WTC11 (cell line): Measurements from ENCODE around the gene TNRC6A. TPM values are rescaled to one million over a fixed set of nuclear protein-coding genes. Genes with fewer than 3 reads are reported as not detected.
A peak's percentile ranks its signal among the peaks of the same experiment; 100 is the strongest.

Experiments
- ATAC-seq: fragments of 200-7000 bp; cut with Tn5 transposase; 2 replicates; pipeline ENCODE4 v1.10.0; 2021; ENCODE audit warnings: mild to moderate bottlenecking, moderate library complexity
- CTCF ChIA-PET: fragments of 300-600 bp; sonication (Branson Sonifier 250); formaldehyde crosslinking; loops from one replicate; lab custom pipeline; 2021; ENCODE audit warnings: antibody characterized with exemption; lab: Charles Lee
- POLR2A ChIA-PET: fragments of 350-600 bp; sonication (Branson Sonifier 250); formaldehyde crosslinking; loops from one replicate; lab custom pipeline; 2021; ENCODE audit warnings: antibody characterized with exemption; lab: Charles Lee
- DNase-seq: peaks from one replicate; pipeline ENCODE4 v3.0.0; 2021; ENCODE audit warnings: low spot score
- H3K27ac Mint-ChIP-seq: 2 replicates; pipeline ENCODE4 v1.8.0; 2021; ENCODE audit warnings: mixed read lengths
- H3K27me3 Mint-ChIP-seq: 2 replicates; pipeline ENCODE4 v1.8.0; 2021; ENCODE audit warnings: low read depth, mild to moderate bottlenecking, moderate library complexity, mixed read lengths
- H3K36me3 Mint-ChIP-seq: 2 replicates; pipeline ENCODE4 v1.8.0; 2021; ENCODE audit warnings: mixed read lengths
- H3K4me1 Mint-ChIP-seq: 2 replicates; pipeline ENCODE4 v1.8.0; 2022; ENCODE audit warnings: mixed read lengths
- H3K4me3 Mint-ChIP-seq: 2 replicates; pipeline ENCODE4 v1.8.0; 2021; ENCODE audit warnings: mild to moderate bottlenecking, moderate library complexity, mixed read lengths
- H3K9me3 Mint-ChIP-seq: 2 replicates; pipeline ENCODE4 v1.8.0; 2021; ENCODE audit warnings: mixed read lengths
- AFF4 ChIP-seq: sonication (generic); formaldehyde crosslinking; IDR thresholded peaks from 2 replicates; pipeline ENCODE4 v1.8.1; 2023; ENCODE audit warnings: mild to moderate bottlenecking, missing genetic modification reagents, borderline replicate concordance
- AR ChIP-seq: fragments of 250-450 bp; sonication (Bioruptor Pico); IDR thresholded peaks from 2 replicates; pipeline ENCODE4 v1.9.0; 2021; ENCODE audit warnings: mild to moderate bottlenecking
- CDX4 ChIP-seq: fragments of 250-450 bp; sonication (Bioruptor Pico); IDR thresholded peaks from 2 replicates; pipeline ENCODE4 v1.9.0; 2021; ENCODE audit warnings: moderate library complexity, mild to moderate bottlenecking, inconsistent platforms, borderline replicate concordance
- EMX1 ChIP-seq: fragments of 250-450 bp; sonication (Bioruptor Pico); IDR thresholded peaks from 2 replicates; pipeline ENCODE4 v1.8.0; 2021; ENCODE audit warnings: mild to moderate bottlenecking
- ETV6 ChIP-seq: sonication (generic); formaldehyde crosslinking; IDR thresholded peaks from 2 replicates; pipeline ENCODE4 v1.8.1; 2022; ENCODE audit warnings: mild to moderate bottlenecking, missing genetic modification reagents
- FOXJ3 ChIP-seq: sonication (generic); formaldehyde crosslinking; IDR thresholded peaks from 2 replicates; pipeline ENCODE4 v1.9.0; 2021; ENCODE audit warnings: missing genetic modification reagents, mild to moderate bottlenecking, borderline replicate concordance
- FOXP1 ChIP-seq: sonication (generic); formaldehyde crosslinking; IDR thresholded peaks from 2 replicates; pipeline ENCODE4 v1.8.0; 2022; ENCODE audit warnings: missing genetic modification reagents, mild to moderate bottlenecking, moderate library complexity, borderline replicate concordance
- HMGA2 ChIP-seq: fragments of 250-450 bp; sonication (Bioruptor Pico); IDR thresholded peaks from 2 replicates; pipeline ENCODE4 v1.4.0; 2021; ENCODE audit warnings: mild to moderate bottlenecking, moderate library complexity
- JAZF1 ChIP-seq: fragments of 250-450 bp; sonication (Bioruptor Pico); IDR thresholded peaks from 2 replicates; pipeline ENCODE4 v1.9.0; 2021; ENCODE audit warnings: moderate library complexity, mild to moderate bottlenecking, inconsistent platforms
- MAX ChIP-seq: sonication (generic); formaldehyde crosslinking; IDR thresholded peaks from 2 replicates; pipeline ENCODE4 v1.8.0; 2022; ENCODE audit warnings: mild to moderate bottlenecking, missing genetic modification reagents
- NFE2L1 ChIP-seq: sonication (generic); formaldehyde crosslinking; IDR thresholded peaks from 2 replicates; pipeline ENCODE4 v1.8.1; 2023; ENCODE audit warnings: missing genetic modification reagents
- OVOL2 ChIP-seq: fragments of 250-450 bp; sonication (Bioruptor Pico); IDR thresholded peaks from 2 replicates; pipeline ENCODE4 v1.9.0; 2021; ENCODE audit warnings: mild to moderate bottlenecking, borderline replicate concordance
- PREB ChIP-seq: sonication (generic); formaldehyde crosslinking; IDR thresholded peaks from 2 replicates; pipeline ENCODE4 v1.8.1; 2022; ENCODE audit warnings: mild to moderate bottlenecking, missing genetic modification reagents, moderate library complexity, borderline replicate concordance
- RORB ChIP-seq: fragments of 250-450 bp; sonication (Bioruptor Pico); IDR thresholded peaks from 2 replicates; pipeline ENCODE4 v1.9.0; 2021; ENCODE audit warnings: mild to moderate bottlenecking
- SP1 ChIP-seq: sonication (generic); formaldehyde crosslinking; conservative IDR thresholded peaks from 2 replicates; pipeline ENCODE4 v1.8.1; 2022; ENCODE audit warnings: missing genetic modification reagents
- USF2 ChIP-seq: sonication (generic); formaldehyde crosslinking; IDR thresholded peaks from 2 replicates; pipeline ENCODE4 v1.8.1; 2023; ENCODE audit warnings: mild to moderate bottlenecking, missing genetic modification reagents, moderate library complexity
- ZNF317 ChIP-seq: sonication (generic); formaldehyde crosslinking; IDR thresholded peaks from 2 replicates; pipeline ENCODE4 v1.8.1; 2023; ENCODE audit warnings: low read depth, mild to moderate bottlenecking, moderate library complexity, missing genetic modification reagents, borderline replicate concordance
- total RNA-seq: library from RNA; stranded (reverse); gene quantifications from 3 replicates; pipeline ENCODE4 v1.2.3, GENCODE V29; 2021

TNRC6A gene
- total RNA-seq, 1 experiment from 2014 or later, result 86.3 TPM

- TF ChIP-seq FOXJ3 (CRISPR knock-in tag) (no peak), JAZF1 (CRISPR knock-in tag) (no peak), CDX4 (CRISPR knock-in tag) (no peak), MAX (CRISPR knock-in tag) (no peak), ZNF317 (no peak), HMGA2 (no peak), USF2 (CRISPR knock-in tag) (no peak), RORB (CRISPR knock-in tag) (no peak), PREB (CRISPR knock-in tag) (no peak), EMX1 (CRISPR knock-in tag) (no peak), NFE2L1 (CRISPR knock-in tag) (no peak)
- TF ChIP-seq, all 79 proteins: peak for 0
- H3K36me3 Mint-ChIP-seq, result peaks cover 93% of the 10 kb centered on the region
- no peak overlapping the region for H3K4me3 Mint-ChIP-seq
- ChIA-PET CTCF (interaction anchor here (0.9 to 1.4 kb wide), 4 partner anchors 11 to 275 kb away, joined by 3 to 4 read pairs (median 3); no protein-coding TSS in a partner anchor), POLR2A (no interaction called here)
- ATAC-seq, result peak; percentile 77
- H3K27ac Mint-ChIP-seq, result no peak overlapping the region
- no peaks in the 10 kb centered on the region for H3K27me3 Mint-ChIP-seq
- no peak for DNase-seq
- H3K9me3 Mint-ChIP-seq, result no peaks in the 10 kb centered on the region
- peaks cover 3% of the 10 kb centered on the region; the same call in 1 of the 2 replicates for H3K4me1 Mint-ChIP-seq
Measured at GRCh38 chr16:24800586-24800985, 71.1 kb downstream of the TNRC6A start.

- peaks cover 3% of the 10 kb centered on the region; the same call in 1 of the 2 replicates for H3K4me1 Mint-ChIP-seq
- no peak for DNase-seq
- no peaks in the 10 kb centered on the region for H3K9me3 Mint-ChIP-seq
- no peak overlapping the region for H3K4me3 Mint-ChIP-seq
- H3K36me3 Mint-ChIP-seq, result peaks cover 93% of the 10 kb centered on the region
- no peaks in the 10 kb centered on the region for H3K27me3 Mint-ChIP-seq
- CTCF ChIA-PET, result no interaction called here
- peak overlapping the region; percentile 25; the same call in 1 of the 2 replicates for H3K27ac Mint-ChIP-seq
- no peak for ATAC-seq
- TF ChIP-seq AFF4 (no peak), AR (CRISPR knock-in tag) (no peak), OVOL2 (no peak), FOXJ3 (CRISPR knock-in tag) (no peak), EMX1 (CRISPR knock-in tag) (no peak), SP1 (no peak), ETV6 (no peak), FOXP1 (CRISPR knock-in tag) (no peak)
- TF ChIP-seq, all 79 proteins: peak for 0
- POLR2A ChIA-PET, result no interaction called here
Measured at GRCh38 chr16:24801761-24802302, 72.4 kb downstream of the TNRC6A start.
